Hematopoietic multipotent progenitor cell treated with erythropoietin and hydrocortisone succinate and interleukin-3 and kit ligand, for 8 days (in vitro differentiated cells): Measurements from ENCODE around the gene RPRM.
"Not testable (repeated sequence)": the region's sequence is repeated elsewhere in the genome, so short reads cannot be mapped to it uniquely, and the experiment has no call there.

Experiments used
- DNase-seq: peaks from one replicate; pipeline ENCODE4 v3.0.0-alpha.2; 2015

Gene RPRM

GRCh38 chr2:153478289-153479261, at the start of gene RPRM:
Gene RPRM (minus strand): TSS chr2:153478762. CDS start chr2:153478565, 197 bp downstream.
- peak; percentile 41 for DNase-seq

- peak; percentile 66 for DNase-seq
Measured at GRCh38 chr2:153519257-153519875, 40.8 kb upstream of the RPRM start.

GRCh38 chr2:153512331-153512730, 33.8 kb upstream of the RPRM start:
- DNase-seq: no peak

GRCh38 chr2:153510996-153511395, 32.4 kb upstream of the RPRM start:
- DNase-seq: no peak

GRCh38 chr2:153509133-153509532, 30.6 kb upstream of the RPRM start:
- no peak for DNase-seq

GRCh38 chr2:153506499-153506898, 27.9 kb upstream of the RPRM start:
- not testable (repeated sequence) for DNase-seq

- DNase-seq: no peak
Measured at GRCh38 chr2:153499439-153499838, 20.9 kb upstream of the RPRM start.

- DNase-seq: no peak
Measured at GRCh38 chr2:153497938-153498629, 19.5 kb upstream of the RPRM start.

GRCh38 chr2:153495725-153496124, 17.2 kb upstream of the RPRM start:
- DNase-seq: no peak

- no peak for DNase-seq
Measured at GRCh38 chr2:153488072-153488471, 9.5 kb upstream of the RPRM start.

GRCh38 chr2:153487448-153487847, 8.9 kb upstream of the RPRM start:
- DNase-seq: no peak

GRCh38 chr2:153479573-153479972, 1.0 kb upstream of the RPRM start:
- no peak for DNase-seq

GRCh38 chr2:153477636-153478288, 800 bp downstream of the RPRM start:
- DNase-seq: no peak

GRCh38 chr2:153476816-153477635, 1.5 kb downstream of the RPRM start:
- no peak for DNase-seq

GRCh38 chr2:153476491-153476815, 2.1 kb downstream of the RPRM start:
- no peak for DNase-seq

- no peak for DNase-seq
Measured at GRCh38 chr2:153474876-153475435, 3.6 kb downstream of the RPRM start.

- DNase-seq: no peak
Measured at GRCh38 chr2:153474407-153474806, 4.2 kb downstream of the RPRM start.

- DNase-seq: no peak
Measured at GRCh38 chr2:153470867-153471266, 7.7 kb downstream of the RPRM start.

- no peak for DNase-seq
Measured at GRCh38 chr2:153464395-153464794, 14.2 kb downstream of the RPRM start.

GRCh38 chr2:153462338-153462859, 16.2 kb downstream of the RPRM start:
- no peak for DNase-seq

- DNase-seq: no peak
Measured at GRCh38 chr2:153461453-153461852, 17.1 kb downstream of the RPRM start.

- no peak for DNase-seq
Measured at GRCh38 chr2:153455861-153456260, 22.7 kb downstream of the RPRM start.
